NB4 (cell line): ENCODE measurements around the gene SLC6A2.

Experiments used
- DNase-seq: peaks from one replicate; pipeline ENCODE4 v3.0.0; 2010; ENCODE audit warnings: low read depth
- H3K4me3 ChIP-seq: one replicate; pipeline ENCODE4 v1.5.1; 2011; ENCODE audit warnings: mild to moderate bottlenecking, low read depth, low read length, moderate library complexity
- CTCF ChIP-seq: IDR thresholded peaks from one replicate; pipeline ENCODE4 v1.5.1; 2012; ENCODE audit warnings: low read depth, low read length
- MAX ChIP-seq: IDR thresholded peaks from 2 replicates; pipeline ENCODE4 v1.6.1; 2011; ENCODE audit warnings: low read depth, low read length
- MYC ChIP-seq: IDR thresholded peaks from 2 replicates; pipeline ENCODE4 v1.6.1; 2011; ENCODE audit warnings: low read depth, low read length
- POLR2A ChIP-seq: IDR thresholded peaks from 2 replicates; pipeline ENCODE4 v1.6.1; 2011; ENCODE audit warnings: mild to moderate bottlenecking; ENCODE audit not compliant: insufficient read length; ENCODE audit errors: extremely low read depth

Gene SLC6A2

DNA sequence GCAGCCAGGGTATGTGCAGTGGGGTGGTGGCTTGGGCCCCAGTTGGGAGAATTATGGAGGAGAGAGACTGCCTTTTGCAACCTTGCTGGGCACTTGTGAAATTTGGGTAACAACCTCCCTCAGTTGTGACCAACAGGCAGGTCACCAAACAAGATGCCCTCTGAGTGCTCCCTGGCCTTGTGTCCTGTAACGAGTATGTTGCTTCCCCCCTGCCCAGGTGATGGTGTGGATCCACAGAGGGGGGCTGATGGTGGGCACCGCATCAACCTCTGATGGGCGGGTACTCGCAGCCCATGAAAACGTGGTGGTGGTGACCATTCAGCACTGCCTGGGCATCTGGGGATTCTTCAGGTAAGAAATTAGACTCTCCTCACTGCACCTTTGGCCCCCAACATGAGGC lies 74.3 kb downstream of the SLC6A2 start:
- no peak for TF ChIP-seq MYC
- no peak for TF ChIP-seq CTCF
- TF ChIP-seq MAX, result no peak
- no peak for TF ChIP-seq POLR2A
- no peak overlapping the region for H3K4me3 ChIP-seq

DNA sequence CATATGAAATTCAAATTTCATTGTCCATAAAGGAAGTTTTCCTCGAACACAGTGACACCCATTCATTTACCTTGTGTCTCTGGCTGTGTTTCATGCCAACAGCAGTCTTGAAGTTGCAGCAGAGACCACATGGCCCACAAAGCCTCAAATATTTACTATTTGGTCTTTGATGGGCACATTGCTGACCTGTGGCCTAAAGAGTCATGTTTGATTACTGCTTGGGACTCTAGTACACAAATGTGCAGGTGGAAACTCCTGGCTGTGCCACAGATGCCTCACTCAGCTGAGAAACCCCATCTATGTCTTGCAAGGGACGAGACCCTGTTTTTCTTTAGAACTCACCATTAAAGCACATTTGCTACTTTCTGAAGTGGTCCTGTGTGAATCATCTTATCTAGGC lies 76.7 kb downstream of the SLC6A2 start:
- no peak for TF ChIP-seq MYC
- TF ChIP-seq CTCF, result no peak
- TF ChIP-seq MAX, result no peak
- no peak for TF ChIP-seq POLR2A
- no peak for DNase-seq
- H3K4me3 ChIP-seq, result no peak overlapping the region

More for the DNA sequence above, 74.3 kb downstream of the SLC6A2 start:
- no peak for DNase-seq

GRCh38 chr16:55734665-55735064 lies 78.9 kb downstream of the SLC6A2 start:
- TF ChIP-seq CTCF, result no peak
- no peak for TF ChIP-seq POLR2A
- TF ChIP-seq MAX, result no peak
- TF ChIP-seq MYC, result no peak
- no peak overlapping the region for H3K4me3 ChIP-seq
- no peak for DNase-seq

DNA sequence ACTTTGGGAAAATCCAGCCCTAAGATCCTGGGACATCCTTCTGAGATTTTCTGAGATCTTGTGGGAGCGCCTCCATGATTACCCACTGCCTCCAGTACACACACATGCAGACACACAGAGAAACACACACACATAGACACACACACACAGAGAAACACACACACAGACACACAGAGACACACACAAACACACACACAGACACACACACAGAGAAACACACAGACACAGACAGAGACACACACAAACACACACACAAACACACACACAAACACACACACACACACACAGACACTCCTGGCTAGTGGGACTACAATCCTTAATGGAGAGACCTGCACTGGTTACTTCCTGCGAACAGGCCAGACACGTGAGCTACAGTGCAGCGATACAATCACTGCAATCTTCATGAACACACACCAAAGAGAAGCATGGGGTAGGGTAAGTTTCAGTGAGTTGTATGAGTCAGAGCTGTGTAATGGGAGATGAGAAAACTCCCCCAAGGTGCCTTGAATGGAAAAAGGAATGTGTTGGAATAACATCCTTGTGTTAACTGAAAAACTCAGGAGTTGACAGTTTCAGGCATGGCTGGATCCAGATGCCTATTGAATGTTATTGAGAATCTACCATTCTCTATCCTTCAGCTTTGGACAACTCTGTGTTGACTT lies 79.5 kb downstream of the SLC6A2 start:
- no peak for TF ChIP-seq CTCF
- TF ChIP-seq MYC, result no peak
- TF ChIP-seq MAX, result no peak
- no peak for TF ChIP-seq POLR2A
- no peak overlapping the region for H3K4me3 ChIP-seq
- DNase-seq, result no peak

DNA sequence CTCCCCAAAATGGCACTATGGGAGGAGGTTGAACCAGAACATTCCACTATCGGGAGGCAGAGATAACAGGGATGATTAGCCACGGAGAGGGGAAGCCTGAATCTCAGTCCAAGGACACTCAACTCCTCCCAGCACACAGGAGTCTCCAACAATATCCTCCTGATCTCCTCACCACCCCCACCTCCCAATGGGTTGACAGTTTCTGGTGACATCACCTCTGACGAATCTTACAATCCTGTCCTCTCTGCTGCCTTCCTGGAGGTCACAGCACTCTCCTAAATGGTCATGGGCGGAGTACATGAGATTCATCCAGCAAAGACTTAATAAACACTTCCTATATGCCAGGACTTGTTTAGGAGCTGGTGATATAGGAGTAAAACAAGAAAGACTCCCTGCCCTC lies 80.9 kb downstream of the SLC6A2 start:
- DNase-seq, result no peak
- TF ChIP-seq MAX (no peak), MYC (no peak), POLR2A (no peak), CTCF (no peak)
- no peak overlapping the region for H3K4me3 ChIP-seq
